ENCODE results near the gene ANXA4.
"Not testable (repeated sequence)": the region's sequence is repeated elsewhere in the genome, so short reads cannot be mapped to it uniquely, and the experiment has no call there.

DNA sequence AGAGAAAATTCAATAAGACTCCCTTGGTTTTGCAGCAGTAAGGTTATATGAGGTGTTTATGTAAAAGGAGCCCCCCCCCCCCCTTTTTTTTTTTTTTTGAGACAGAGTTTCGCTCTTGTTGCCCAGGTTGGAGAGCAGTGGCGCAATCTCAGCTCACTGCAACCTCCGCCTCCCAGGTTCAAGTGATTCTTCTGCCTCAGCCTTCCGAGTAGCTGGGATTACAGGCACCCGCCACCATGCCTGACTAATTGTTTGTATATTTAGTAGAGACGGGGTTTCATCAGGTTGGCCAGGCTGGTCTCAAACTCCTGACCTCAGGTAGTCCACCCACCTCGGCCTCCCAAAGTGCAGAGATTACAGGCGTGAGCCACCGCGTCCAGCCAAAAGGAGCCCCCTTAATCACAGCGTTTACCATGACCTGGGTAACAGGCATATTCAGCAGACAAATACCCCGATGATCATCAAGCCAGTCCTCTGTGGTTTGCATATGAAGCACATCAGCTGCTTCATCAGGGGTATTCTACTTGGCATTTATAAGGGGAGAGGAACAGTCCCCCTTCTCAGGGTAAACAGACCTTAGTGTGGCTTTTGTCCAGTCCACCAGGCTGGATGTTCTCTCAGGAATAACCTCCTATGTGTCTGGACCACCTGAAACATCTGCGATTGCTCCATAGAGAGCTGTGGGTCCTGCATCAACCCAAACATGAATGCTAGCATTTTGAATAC, 32.5 kb downstream of the ANXA4 start:
- TF ChIP-seq, protein P1, sequence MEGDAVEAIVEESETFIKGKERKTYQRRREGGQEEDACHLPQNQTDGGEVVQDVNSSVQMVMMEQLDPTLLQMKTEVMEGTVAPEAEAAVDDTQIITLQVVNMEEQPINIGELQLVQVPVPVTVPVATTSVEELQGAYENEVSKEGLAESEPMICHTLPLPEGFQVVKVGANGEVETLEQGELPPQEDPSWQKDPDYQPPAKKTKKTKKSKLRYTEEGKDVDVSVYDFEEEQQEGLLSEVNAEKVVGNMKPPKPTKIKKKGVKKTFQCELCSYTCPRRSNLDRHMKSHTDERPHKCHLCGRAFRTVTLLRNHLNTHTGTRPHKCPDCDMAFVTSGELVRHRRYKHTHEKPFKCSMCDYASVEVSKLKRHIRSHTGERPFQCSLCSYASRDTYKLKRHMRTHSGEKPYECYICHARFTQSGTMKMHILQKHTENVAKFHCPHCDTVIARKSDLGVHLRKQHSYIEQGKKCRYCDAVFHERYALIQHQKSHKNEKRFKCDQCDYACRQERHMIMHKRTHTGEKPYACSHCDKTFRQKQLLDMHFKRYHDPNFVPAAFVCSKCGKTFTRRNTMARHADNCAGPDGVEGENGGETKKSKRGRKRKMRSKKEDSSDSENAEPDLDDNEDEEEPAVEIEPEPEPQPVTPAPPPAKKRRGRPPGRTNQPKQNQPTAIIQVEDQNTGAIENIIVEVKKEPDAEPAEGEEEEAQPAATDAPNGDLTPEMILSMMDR (IDR thresholded peaks at IDR 0.05): not testable (repeated sequence)
- TF ChIP-seq POLR2A, POLR2AphosphoS5, EP300 (IDR thresholded peaks at IDR 0.05): not testable (repeated sequence)

Data from sigmoid colon (tissue), 4 donors.